Measurements from ENCODE around the gene N4BP2.

N4BP2 gene

GRCh38 chr4:40201898-40202297 lies 145.2 kb downstream of the N4BP2 start:
- H3K4me3 ChIP-seq (replicated peaks; ENCODE audit: insufficient read depth, low read length): peak overlapping the region; percentile 3; the same call in 1 of the 2 replicates
- TF ChIP-seq, protein P1, sequence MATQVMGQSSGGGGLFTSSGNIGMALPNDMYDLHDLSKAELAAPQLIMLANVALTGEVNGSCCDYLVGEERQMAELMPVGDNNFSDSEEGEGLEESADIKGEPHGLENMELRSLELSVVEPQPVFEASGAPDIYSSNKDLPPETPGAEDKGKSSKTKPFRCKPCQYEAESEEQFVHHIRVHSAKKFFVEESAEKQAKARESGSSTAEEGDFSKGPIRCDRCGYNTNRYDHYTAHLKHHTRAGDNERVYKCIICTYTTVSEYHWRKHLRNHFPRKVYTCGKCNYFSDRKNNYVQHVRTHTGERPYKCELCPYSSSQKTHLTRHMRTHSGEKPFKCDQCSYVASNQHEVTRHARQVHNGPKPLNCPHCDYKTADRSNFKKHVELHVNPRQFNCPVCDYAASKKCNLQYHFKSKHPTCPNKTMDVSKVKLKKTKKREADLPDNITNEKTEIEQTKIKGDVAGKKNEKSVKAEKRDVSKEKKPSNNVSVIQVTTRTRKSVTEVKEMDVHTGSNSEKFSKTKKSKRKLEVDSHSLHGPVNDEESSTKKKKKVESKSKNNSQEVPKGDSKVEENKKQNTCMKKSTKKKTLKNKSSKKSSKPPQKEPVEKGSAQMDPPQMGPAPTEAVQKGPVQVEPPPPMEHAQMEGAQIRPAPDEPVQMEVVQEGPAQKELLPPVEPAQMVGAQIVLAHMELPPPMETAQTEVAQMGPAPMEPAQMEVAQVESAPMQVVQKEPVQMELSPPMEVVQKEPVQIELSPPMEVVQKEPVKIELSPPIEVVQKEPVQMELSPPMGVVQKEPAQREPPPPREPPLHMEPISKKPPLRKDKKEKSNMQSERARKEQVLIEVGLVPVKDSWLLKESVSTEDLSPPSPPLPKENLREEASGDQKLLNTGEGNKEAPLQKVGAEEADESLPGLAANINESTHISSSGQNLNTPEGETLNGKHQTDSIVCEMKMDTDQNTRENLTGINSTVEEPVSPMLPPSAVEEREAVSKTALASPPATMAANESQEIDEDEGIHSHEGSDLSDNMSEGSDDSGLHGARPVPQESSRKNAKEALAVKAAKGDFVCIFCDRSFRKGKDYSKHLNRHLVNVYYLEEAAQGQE (IDR thresholded peaks at IDR 0.05; ENCODE audit: insufficient replicate concordance, low read depth): no peak
- no peak for TF ChIP-seq GABPA (IDR thresholded peaks at IDR 0.05; ENCODE audit: low read depth)
- no peak for TF ChIP-seq SPI1 (IDR thresholded peaks at IDR 0.05; ENCODE audit: borderline replicate concordance, low read depth)
- no peak for TF ChIP-seq POLR2AphosphoS5 (IDR thresholded peaks at IDR 0.05; ENCODE audit: low read depth)
- TF ChIP-seq CTCF (IDR thresholded peaks at IDR 0.05; ENCODE audit: insufficient read depth, low read length): no peak
- no peaks in the 10 kb centered on the region for H3K27me3 ChIP-seq (ENCODE audit: insufficient read depth, poor library complexity, severe bottlenecking)
- peak overlapping the region; percentile 82; the same call in 1 of the 2 replicates for H3K27ac ChIP-seq (replicated peaks)
- DNase-seq (ENCODE audit: low read depth in 1 of 2, low spot score in 1 of 2): no peak

GRCh38 chr4:40202474-40202873 lies 145.8 kb downstream of the N4BP2 start:
- DNase-seq (ENCODE audit: low read depth in 1 of 2, low spot score in 1 of 2): no peak
- no peaks in the 10 kb centered on the region for H3K27me3 ChIP-seq (ENCODE audit: insufficient read depth, poor library complexity, severe bottlenecking)
- no peak for TF ChIP-seq CTCF (IDR thresholded peaks at IDR 0.05; ENCODE audit: insufficient read depth, low read length)
- TF ChIP-seq SPI1 (IDR thresholded peaks at IDR 0.05; ENCODE audit: borderline replicate concordance, low read depth): no peak
- no peak for TF ChIP-seq GABPA (IDR thresholded peaks at IDR 0.05; ENCODE audit: low read depth)
- TF ChIP-seq, protein P1 (IDR thresholded peaks at IDR 0.05; ENCODE audit: insufficient replicate concordance, low read depth): no peak
- TF ChIP-seq POLR2AphosphoS5 (IDR thresholded peaks at IDR 0.05; ENCODE audit: low read depth): no peak
- peak overlapping the region; percentile 40 for H3K27ac ChIP-seq (replicated peaks)
- H3K4me3 ChIP-seq (replicated peaks; ENCODE audit: insufficient read depth, low read length): no peak overlapping the region

DNA sequence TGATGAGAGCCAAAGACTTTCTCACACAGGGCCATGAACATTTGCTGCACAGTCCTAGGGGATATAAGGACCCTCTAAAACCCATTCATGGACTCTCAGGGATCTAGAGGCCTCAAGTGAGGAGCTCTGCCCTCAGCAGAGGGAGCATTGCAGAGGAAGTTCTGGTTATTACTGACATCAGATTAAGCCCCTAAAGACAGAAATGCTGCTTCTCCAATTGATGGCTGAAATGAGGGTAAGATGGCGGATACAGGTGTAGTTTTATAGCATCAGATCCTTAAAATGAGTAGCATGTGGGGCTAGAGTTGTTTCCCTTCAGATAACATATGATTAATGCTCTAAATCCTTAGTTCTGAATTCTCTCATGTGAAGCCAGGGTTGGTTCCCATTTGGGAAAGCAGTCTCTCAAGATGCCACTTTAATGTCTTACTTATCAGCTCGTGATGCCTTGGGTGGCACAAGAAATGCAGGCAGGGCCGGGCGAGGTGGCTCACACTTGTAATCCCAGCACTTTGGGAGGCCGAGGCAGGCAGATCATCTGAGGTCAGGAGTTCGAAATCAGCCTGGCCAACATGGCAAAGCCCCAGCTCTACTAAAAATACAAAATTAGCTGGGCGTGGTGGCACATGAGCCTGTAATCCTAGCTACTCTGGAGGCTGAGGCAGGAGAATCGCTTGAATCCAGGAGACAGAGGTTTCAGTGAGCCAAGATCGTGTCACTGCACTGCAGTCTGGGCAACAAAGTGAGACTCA lies 148.0 kb downstream of the N4BP2 start:
- H3K27me3 ChIP-seq (ENCODE audit: insufficient read depth, poor library complexity, severe bottlenecking): no peaks in the 10 kb centered on the region
- H3K4me3 ChIP-seq (replicated peaks; ENCODE audit: insufficient read depth, low read length): no peak overlapping the region
- peak overlapping the region; percentile 81 for H3K27ac ChIP-seq (replicated peaks)
- DNase-seq (ENCODE audit: low read depth in 1 of 2, low spot score in 1 of 2): no peak
- TF ChIP-seq POLR2AphosphoS5 (IDR thresholded peaks at IDR 0.05; ENCODE audit: low read depth) (no peak), CTCF (IDR thresholded peaks at IDR 0.05; ENCODE audit: insufficient read depth, low read length) (no peak)
